ENCODE results near the gene ATP5PO.

The ATP5PO gene

DNA sequence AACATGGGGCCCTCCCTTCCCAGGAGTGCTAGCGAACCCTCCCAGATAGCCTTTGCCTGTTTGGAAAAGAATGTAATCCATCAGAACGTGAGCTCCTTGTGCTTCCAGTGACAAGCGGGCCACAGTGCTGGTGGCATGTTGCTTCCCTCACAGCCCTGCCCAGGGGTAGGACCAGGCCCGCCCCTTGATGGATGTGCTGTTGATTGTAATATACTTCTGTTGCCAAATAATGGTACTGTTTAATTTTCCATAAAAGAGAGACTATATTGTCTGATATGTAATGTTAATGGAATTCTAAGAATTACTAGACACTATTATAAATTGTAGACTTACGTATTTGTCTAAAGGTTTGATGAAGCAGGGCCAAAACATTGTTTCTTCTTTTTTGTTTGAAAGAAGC is 16.4 kb downstream of the ATP5PO start:
- DNase-seq (ENCODE audit: low read depth in 2 of 2), result no peak

DNA sequence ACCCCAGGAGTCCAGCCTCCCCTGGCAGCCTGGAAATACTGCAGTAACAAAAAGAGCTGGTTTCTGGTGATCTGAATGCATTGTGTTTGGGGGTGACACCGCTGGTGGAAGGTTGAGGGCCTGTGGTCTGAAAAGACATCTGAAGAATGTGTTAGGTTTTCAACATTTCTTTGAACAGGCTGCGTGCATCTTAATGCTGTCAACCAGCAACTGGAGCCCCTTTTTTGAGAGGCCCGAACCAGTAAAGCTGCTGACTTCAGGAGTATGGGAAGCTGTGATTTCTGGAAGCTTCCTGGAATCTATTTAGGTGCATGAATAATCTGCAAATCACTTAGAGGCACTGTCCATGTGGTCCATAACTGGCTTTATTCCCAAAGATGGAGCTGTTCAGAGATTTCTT is 17.0 kb downstream of the ATP5PO start:
- DNase-seq (ENCODE audit: low read depth in 2 of 2), result no peak

DNA sequence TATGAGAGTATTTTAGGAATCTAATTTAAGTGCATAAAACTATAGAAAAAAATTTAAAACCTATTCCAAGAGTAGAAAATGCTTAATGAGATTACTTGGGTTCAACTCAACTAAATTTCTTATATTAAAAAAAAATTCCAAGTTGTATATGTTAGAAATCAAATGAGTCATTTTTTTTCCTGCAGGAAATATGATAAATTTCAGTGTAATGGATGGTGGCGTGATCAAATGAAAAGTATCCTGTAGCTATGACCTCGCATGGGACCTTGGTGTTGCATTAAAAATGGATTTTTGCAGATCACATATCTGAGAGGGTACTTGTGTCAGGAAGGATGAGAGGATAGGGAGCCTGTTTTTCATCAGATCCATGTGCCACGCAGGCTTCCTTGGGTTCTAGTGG is 17.9 kb downstream of the ATP5PO start:
- no peak for DNase-seq (ENCODE audit: low read depth in 2 of 2)

DNA sequence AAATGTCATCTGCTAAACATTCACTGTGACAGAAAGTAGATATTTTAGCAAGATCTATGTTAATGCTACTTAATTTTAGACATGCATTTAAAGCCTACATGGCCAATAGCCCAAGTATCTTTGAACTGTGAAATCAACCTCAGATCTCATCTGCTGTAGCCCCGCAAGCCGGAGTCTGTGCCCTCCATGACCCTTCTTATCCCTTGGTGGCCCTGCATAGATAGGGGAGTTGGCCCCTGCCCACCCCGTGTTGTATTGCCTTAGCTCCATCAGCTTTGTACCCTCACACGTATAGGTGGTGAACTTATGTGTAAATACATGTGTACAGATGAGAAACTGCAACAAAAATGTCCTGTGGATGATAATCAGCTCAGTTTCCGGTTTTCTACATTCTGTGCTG is 18.5 kb downstream of the ATP5PO start:
- no peak for DNase-seq (ENCODE audit: low read depth in 2 of 2)

DNA sequence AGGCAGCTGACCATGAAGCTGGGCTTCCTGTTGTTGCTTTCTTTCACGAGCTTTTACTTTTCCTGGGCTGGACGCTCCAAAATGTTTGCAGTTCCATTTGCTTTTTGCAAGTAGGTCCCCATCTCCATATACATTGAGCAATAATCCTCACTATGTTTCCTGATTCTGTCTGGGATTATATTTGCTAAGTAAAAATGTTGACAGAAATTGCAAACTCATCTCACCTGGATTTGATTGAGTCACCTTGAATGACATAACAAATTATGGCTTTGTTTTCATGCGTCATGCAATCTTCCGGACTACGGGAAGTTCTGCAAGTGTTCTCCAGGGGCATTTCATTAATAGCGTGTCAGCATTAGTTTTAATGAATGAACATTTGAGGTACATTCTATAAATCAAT is 18.9 kb downstream of the ATP5PO start:
- DNase-seq (ENCODE audit: low read depth in 2 of 2), result no peak

DNA sequence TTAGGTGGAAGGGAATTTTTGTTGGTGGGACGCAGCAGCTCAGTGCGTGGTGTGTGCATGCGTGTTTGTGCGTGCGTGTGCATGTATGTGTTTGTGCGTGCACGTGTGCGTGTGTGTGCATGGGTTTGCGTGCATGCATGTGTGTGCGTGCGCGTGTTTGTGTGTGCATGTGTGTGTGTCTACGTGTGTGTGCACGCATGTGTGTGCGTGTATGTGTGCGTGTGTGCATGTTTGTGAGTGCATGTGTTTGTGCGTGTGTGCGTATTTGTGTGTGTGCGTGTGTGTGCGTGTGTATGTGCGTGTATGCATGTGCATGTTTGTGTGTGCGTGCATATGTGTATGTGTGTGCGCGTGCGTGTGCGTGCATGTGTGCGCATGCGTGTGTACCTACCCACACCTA is 20.2 kb downstream of the ATP5PO start:
- DNase-seq (ENCODE audit: low read depth in 2 of 2), result no peak

DNA sequence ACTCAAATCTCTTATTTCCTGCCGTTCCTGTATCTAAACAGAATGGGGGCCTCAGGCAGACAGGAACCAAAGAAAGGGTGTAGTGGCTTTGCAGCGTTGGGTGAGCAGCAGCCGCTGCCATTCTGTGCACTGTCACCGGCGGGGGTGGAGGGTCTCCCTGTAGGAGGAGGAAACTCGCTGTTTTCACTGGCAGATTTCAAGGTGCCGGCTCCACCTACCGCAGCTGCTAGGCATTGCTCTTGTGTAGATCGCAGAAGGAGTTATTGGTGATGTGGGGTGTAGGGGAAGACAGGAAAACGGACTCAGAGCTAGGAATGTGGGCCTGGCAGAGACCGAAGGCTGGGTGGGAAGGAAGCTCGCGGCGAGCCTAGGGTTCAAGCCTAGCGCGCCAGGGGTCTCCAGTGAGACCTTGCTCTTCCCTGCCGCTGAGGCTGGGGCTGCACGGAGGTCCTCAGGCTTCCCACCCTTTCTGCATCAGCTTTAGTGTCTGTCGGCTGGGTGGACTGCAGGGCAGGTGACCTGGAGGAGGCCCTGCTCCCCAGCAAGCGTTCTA is 20.8 kb downstream of the ATP5PO start:
- peak; percentile 38 to 52 for DNase-seq (ENCODE audit: low read depth in 2 of 2)

DNA sequence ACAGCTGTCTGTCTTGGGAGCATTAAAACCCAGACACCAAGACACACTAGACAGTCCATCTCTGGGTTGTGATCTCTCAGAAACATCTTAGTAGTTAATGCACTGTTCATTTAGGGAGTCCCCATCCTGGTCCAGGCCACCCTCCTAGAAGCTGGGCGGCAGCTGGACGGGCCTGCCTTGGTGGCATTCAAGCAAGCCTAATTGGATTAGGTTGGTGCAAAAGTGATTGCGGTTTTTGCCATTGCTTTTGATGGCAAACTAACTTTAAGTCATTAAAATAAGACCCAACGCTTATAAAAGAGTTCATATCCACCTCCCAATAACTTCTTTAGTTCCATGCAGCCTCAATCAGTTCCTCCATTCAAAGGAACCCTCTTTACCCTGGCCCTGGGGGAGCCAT is 21.7 kb downstream of the ATP5PO start:
- no peak for DNase-seq (ENCODE audit: low read depth in 2 of 2)

DNA sequence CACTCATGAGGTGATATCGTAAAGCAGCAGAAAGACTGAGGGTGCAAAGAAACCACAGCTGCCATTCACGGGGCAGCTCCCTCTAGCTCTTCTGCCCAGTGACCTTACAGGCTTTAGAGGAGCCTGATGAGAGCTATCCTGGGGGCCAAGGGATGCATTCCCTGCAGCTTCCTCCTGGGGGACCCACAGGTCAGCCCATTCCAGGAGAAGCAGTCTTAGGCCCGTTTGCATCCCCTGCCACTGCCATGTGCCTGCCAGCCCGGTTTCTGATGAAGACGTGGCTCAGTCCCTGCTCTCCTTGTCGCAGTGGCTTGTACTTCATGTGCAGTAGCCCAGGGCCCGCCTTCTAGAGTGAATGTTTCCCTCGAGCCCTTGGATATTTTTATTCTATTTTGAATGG is 22.8 kb downstream of the ATP5PO start:
- no peak for DNase-seq (ENCODE audit: low read depth in 2 of 2)

DNA sequence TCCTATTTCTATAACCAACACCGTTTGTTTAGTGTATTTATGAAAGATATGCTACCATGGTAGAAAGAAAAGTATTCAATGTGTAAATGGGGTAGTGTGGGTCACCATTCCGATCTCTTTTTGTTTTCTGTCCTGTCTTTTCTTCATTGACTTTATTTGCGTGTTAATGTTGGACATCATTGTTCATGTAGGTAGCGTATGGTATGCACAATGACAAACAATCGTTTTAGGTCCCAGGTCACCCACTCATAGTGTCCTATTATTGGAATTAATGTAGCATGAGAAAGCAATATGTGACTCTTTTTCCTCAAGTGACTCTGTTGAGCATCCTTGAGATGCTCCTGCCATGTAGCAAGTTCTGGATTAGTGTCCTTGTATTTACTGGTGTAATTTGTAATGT is 25.4 kb downstream of the ATP5PO start:
- DNase-seq (ENCODE audit: low read depth in 2 of 2), result no peak

DNA sequence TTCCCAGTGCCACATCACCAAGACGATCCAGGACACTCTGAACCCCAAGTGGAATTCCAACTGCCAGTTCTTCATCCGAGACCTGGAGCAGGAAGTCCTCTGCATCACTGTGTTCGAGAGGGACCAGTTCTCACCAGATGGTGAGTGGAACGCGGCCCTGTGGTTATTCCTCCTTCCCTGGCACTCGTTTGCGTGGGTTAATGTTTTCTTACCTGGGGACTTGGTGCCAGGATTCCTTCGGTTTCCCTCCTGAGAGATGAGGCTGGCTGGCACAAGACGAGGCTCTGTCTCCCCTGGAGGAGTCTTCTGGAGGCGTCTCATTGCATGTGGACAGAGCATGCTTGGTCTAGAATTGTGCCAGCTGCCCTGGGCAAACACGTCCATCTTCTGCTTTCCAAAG is 29.3 kb downstream of the ATP5PO start:
- no peak for DNase-seq (ENCODE audit: low read depth in 2 of 2)

DNA sequence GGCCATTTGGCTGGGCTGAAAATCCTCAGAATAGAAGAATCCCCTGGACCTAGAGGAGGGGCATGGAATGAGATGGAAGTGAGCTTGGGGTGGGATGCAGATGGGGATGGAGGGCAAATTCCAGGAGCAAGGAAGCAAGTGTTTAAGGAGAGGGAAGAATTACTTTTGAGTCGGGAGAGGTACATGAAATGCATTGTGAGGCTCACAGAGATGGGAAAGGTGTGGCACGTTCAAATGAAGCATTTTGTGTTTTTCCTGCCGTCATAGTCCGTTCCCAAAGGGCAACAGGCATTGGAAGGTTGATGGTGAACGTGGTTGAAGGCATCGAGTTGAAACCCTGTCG is 30.5 kb downstream of the ATP5PO start:
- DNase-seq (ENCODE audit: low read depth in 2 of 2), result no peak

DNA sequence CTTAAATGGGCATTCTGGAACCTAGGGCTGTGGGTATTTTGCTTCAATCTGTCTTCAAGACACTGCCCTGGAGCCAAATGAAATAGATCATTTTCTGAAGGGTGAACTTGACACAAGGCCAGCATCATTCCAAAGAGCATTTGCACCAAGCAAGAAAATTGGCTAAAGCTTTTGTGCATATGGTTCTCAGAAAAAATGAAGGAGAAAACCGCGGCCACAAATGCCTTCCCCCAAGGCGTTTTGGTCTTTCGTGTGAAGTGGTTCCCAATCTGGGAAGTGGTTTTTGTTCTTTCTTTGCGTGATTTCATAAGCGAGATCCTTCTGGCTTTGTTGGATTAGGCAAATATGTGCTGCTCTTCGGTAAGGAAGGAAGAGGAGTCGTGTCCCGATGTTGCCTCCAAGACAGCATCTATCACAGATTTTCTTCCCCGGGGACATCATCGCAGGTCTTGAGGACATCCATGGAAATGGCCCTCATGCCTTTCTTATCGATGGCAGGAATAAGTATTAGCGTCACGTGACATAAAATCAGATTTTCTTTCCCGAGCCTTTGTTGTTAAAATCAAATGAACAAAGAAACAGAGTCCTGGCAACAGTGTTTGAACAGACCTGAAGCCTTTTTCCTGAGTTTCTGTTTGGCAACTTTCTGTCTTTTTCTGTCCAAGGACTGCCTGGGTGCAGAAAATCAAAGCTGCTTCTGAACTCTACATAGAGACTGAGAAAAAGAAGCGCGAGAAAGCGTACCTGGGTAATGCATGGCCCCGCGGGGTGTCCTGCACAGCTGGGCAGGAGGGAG is 31.0 kb downstream of the ATP5PO start:
- DNase-seq (ENCODE audit: low read depth in 2 of 2), result no peak

DNA sequence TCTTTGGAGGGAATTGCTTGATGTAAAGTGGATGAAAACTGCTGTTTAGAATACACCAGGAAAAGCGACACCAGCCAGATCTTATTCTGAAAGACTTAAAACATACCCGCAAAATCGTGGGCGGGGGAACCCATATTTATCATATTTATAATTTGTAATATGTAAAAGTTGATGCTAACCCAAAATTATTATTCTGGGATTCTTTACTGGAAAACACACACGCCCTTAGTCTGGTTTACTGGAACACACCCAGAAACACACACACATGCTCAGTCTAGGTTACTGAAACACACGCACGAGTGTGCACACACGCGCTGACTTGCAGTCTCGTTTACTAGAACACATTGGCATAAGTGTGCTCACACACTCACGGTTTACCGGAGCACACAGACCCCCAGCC is 32.5 kb downstream of the ATP5PO start:
- DNase-seq (ENCODE audit: low read depth in 2 of 2), result no peak

DNA sequence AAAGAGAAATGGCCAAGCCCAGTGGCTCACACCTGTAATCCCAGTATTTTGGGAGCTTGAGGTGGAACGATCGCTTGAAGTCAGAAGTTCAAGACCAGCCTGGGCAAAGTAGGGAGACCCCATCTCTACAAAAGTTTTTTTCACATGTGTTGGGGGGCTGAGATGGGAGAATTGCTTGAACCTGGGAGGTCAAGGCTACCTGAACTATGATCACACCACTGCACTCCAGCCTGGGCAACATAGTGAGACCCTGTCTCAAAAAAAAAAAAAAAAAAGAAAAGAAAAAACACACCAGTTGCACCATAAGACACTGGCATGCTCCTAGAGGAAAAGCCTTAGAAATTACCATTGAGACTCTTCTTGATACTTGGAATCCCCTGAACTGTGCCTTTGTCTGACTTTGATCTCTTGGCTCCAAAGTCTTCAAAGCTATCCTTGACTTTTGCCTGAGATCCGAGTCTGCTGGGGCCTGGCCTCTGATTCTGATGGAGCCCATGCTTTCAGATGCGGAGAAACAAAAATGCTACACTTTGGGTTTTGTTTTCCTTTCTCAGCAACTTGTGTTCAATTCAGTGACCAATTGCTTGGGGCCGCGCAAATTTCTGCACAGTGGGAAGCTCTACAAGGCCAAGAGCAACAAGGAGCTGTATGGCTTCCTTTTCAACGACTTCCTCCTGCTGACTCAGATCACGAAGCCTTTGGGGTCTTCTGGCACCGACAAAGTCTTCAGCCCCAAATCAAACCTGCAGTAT is 33.7 kb downstream of the ATP5PO start:
- DNase-seq (ENCODE audit: low read depth in 2 of 2), result no peak

DNA sequence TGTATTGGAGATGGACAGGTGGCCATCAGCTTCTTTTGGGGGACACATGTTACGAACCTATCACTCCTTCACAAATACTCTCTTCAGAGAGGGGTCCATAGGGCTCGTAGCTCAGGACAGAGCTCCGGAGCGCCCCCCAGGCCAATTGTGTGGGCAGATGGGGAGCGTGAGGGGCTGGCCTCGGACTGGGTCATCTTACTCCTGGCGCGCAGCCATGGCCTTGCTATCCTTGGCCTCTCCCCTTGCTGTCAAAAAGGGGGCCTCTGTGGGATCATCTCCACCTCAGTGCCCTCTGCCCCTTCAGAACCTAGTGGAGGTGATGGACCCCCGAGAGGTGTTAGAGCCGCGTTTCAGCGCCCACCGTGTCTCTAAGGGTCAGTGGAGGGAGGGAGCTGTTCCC is 35.0 kb downstream of the ATP5PO start:
- no peak for DNase-seq (ENCODE audit: low read depth in 2 of 2)

DNA sequence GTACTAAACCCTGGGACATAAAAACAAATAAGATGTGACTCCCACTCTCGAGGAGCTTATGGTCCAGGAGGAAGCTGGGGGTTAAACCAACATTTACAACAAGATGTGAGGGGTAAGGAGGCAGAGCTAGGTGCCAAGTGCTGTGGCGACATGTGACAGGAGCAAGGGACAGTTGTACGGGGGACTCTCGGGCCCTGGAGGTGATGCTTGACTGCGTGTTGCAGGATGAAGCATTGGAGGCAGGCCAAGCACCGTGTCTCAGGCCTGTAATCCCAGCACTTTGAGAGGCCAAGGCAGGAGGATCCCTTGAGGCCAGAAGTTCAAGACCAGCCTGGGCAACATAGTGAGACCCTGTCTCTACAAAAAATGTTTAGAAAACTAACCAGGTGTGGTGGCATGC is 36.8 kb downstream of the ATP5PO start:
- no peak for DNase-seq (ENCODE audit: low read depth in 2 of 2)

DNA sequence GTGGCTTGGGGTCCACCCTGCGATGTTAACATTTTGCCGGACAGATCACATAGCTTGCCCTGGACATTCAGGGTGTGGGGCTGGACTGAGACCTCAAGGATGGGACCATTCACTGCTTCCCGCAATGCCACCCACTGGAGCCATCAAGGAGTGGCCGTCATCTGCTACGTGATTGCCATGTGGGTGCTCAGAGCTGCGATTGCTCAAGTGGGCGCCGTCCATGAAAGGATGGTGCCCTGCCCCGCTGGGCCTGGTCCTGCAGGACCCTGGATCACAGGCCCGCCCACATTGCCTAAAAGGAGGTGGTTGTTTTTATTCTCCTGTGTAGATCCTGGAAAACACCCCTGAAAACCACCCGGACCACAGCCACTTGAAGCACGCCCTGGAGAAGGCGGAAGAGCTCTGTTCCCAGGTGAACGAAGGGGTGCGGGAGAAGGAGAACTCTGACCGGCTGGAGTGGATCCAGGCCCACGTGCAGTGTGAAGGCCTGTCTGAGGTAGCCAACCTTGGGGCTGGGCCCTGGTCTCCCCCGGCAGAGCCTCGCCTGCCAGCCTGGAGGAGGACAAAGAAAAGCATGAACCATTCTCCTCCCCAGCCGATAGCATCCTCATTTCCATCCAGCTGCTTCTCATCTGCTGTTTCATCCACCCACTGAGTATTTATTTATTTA is 40.4 kb downstream of the ATP5PO start:
- no peak for DNase-seq (ENCODE audit: low read depth in 2 of 2)

DNA sequence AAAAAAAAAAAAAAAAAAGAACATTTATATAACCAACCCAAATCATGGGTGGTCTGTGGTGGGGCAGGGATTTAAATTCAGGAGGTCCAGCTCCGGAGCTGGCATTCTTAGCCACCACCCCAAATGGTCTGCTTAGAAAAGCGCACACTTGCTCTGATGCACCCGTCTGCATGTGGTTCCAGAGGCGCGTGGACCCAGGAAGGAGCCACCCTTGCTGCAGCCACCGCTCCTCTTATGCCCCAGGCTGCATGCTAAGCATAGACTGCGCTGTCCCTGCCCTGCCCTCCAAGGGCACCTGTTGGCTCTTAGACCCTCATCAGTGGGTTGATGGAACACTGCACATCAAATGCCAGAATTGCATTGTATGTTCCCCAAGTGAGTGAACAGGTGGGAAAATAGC is 41.4 kb downstream of the ATP5PO start:
- DNase-seq (ENCODE audit: low read depth in 2 of 2), result no peak

DNA sequence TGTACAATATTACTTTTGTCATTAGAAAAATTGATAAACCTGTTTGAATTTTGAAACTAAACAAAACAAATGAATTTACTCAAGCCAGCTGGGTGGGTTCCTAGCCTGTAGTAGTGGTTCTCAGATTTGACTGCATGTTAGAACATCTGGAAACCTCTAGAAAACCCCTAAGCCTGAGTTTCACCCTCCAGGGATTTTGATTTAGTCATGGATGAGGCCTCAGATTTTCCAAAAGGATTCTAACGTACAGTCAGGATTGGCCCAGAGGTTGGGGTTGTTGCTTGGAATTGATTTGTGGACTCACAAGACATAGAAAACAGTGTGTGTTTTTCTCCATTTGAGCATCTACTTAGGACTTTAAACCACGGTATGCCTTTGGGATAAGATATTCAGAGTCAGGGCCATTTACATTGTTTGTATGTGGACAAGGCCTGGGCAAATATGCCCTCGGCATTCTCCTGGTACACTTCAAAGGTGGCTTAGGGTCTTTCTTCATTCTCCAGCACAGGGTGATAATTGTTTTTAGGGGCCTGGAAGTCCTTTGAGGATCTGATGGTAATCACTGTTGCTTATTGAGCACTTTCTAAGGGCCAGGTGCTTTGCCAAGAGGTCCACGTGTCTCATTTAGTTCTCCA is 42.6 kb downstream of the ATP5PO start:
- no peak for DNase-seq (ENCODE audit: low read depth in 2 of 2)

DNA sequence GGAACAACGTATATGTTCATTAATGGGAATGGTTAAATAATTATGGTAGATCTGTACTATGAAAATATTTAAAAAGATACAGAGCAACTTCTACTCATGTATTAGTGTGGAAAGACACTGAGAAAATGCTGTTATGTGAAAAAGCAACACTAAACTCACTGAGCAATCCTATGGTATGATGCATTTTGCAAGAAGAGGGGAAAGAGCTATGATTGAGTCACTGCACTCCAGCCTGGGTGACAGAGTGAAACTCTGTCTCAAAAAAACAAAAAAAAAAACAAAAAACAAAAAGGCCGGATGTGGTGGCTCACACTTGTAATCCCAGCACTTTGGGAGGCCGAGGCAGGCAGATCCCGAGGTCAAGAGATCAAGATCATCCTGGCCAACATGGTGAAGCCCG is 44.4 kb downstream of the ATP5PO start:
- no peak for DNase-seq (ENCODE audit: low read depth in 2 of 2)

DNA sequence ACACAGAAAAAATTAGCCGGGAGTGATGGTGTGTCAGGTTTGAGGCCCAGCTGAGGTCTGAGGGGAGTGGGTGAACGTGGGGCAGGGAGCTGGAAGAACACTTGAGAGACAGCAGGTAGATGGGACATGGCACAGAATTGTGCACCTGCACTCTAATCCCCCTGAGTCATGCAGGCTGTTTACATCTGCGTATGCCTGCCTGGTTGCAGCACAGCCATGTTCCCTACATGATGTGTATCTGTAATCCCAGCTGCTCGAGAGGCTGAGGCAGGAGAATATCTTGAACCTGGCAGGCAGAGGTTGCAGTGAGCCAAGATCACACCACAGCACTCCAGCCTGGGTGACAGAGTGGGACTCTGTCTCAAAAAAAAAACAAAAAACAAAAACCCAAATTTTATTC is 44.8 kb downstream of the ATP5PO start:
- no peak for DNase-seq (ENCODE audit: low read depth in 2 of 2)

Data from stimulated activated CD8-positive, alpha-beta memory T cell treated with anti-CD3 and anti-CD28 coated beads, Interleukin-15, amount 100 ng/mL, for 4 hours (primary cell).